NCI-H1417 treated with DMSO at 0.1 percent for 48 hours (cell line): ENCODE data around the gene KIAA0753.

Experiments
- DNase-seq: peaks from one replicate; lab custom pipeline; 2025; lab: John Stamatoyannopoulos, UW

KIAA0753 gene

DNA sequence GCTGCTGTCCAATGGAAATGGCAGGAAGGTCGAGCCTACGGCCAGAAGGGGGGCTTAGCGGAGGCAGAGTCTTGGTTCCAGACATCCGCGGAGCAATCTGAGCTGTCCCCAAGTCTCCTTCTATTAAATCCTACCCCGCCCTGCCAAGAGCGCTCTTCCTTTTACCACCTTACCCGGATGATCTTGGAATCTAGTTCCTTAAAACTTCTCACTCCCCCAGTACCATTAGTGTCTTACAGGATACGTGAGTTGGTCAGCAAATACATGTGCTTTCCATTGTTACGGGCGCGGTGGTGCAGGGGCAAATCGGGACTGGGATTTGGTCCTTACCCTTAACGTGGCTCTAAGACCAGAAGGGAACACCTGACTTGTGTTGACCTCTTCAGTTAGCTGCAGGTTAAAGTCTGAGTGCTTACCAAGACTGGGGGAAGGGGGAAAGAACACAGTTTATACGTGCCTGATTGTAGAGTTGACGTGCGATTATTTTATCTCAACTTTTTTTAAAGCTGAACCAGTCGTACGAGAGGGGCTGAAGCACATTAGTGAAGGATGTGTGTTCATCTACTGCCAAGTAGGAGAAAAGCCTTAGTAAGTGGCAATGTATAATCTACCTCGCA, 844 bp upstream of the KIAA0753 start:
- no peak for DNase-seq

GRCh38 chr17:6639586-6640535, 650 bp downstream of the KIAA0753 start:
- DNase-seq = no peak

DNA sequence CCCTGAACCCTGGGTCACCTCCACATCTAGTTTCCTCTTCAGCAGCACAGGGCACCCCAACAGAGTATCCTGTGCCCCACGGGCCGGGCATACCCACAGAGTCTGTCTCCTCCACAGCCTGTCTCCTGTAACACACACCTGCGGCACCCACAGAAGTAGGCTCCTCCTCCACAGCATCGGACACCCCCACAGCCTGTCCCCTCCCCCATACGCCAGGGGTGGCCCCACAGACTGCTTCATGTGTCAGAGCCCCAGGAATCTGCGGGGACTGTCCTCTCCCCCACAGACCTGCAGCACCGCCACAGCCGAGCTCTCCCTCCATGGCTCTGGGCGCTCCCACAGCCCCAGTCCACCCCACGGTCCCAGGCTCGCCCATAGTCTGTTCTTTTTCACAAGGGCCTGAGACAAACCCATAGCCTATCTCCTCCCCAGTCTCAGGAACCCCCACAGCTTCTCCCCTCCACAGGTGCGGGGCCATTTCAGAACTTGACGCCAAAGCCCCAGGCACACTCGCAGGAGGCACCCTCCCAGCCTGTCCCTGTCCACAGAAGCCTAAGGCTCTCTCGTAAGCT, 1.4 kb downstream of the KIAA0753 start:
- DNase-seq = no peak

DNA sequence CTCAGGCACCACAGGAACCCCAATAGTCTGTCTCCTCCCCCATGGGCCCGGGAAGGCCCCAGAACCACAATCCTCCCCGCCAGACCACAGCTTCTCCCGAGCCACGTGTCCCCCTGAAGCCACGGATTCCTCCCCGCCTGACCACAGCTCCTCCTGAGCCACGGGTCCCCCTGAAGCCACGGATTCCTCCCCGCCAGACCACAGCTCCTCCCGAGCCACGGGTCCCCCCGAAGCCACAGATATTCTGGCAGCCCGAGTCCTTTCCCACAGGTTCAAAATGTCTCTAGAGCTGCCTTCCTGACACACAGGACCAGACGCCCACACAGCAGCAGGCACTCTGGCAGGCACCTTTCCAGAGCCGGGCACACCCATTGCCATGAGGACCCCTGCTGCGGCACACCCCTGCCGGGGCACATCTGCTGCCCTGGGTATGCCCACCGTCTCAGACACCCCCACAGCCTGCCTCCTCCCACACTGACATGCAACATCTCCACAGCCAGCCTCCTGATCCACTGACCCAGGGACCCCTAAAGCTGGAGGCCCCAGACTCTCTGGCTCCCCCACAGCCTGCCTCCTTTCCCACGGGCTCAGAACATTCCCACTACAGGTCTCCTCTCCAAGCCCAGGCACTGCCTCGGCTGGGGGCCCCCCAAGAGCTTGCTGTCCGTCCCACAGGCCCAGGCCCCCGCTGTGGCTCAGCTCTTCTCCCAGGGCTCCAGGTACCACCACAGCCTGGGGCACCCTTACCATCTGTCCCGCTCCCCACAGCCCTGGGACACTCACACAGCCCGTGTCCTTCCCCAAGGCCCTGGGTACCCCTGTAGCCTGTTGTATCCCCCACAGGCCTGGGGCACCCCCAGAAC, 2.2 kb downstream of the KIAA0753 start:
- DNase-seq = no peak

- no peak for DNase-seq
These were observed 3.1 kb downstream of the KIAA0753 start for GRCh38 chr17:6637458-6637840.

- no peak for DNase-seq
These were observed 3.7 kb downstream of the KIAA0753 start for GRCh38 chr17:6636616-6637457.

- no peak for DNase-seq
These were observed 4.4 kb downstream of the KIAA0753 start for GRCh38 chr17:6636105-6636504.

- no peak for DNase-seq
These were observed 7.2 kb downstream of the KIAA0753 start for GRCh38 chr17:6633263-6633662.

DNA sequence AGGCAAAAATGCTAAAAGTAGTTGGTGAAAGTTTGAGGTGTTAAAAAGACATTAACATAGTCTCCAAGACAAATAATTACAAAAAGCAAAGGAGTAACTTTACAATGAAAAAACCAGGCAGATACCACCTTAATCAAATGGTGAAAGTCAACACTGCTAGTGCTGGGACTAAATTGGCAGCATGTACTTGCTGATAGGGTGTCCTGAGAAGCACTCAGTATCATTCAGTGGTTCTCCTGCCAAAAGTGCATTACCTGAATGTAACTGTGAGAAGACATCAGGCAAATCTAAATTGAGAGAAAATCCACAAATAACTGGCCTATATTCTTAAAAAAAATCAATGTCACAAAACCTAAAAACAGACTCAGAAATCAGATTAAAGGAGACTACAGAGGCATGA, 8.0 kb downstream of the KIAA0753 start:
- DNase-seq = no peak

GRCh38 chr17:6630390-6630789, 10.1 kb downstream of the KIAA0753 start:
- no peak for DNase-seq

GRCh38 chr17:6627019-6627418, 13.5 kb downstream of the KIAA0753 start:
- no peak for DNase-seq

GRCh38 chr17:6626616-6627015, 13.9 kb downstream of the KIAA0753 start:
- DNase-seq = no peak

DNA sequence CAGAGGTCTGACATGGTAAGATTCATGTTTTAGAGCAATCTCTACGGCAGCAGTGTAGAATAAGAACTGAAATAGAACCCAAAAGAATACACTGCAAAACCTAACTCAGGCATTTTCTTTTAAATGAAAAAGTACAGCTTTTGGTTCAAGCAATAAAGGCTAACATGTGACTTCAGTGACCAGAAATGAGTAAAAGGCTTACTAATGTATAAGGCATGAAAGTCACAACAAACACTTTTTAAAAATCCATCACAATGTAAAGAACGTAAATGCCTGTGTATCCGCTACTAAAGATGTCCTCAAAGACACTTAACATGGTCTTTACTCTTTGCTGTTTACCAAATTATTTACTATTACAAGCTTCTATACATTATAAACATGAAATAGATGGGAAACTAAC, 16.6 kb downstream of the KIAA0753 start:
- no peak for DNase-seq

DNA sequence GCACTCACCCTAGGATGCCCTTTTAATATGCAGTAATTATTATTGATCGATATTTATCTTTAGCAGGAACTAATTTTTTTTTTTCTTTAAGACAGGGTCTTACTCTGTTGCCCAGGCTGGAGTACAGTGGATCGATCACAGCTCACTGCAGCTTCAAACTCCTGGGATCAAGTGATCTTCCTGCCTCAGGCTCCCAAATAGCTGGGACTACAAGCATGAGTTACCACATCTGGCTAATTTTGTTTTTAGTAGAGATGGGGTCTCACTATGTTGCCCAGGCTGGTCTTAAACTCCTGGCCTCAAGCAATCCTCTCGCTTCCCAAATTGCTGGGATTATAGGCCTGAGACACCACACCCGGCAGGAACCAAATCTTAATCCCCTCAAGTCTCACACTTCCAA, 29.3 kb downstream of the KIAA0753 start:
- no peak for DNase-seq

- DNase-seq = no peak
These were observed 30.5 kb downstream of the KIAA0753 start for GRCh38 chr17:6610011-6610410.

GRCh38 chr17:6608321-6608720, 32.2 kb downstream of the KIAA0753 start:
- DNase-seq = no peak

GRCh38 chr17:6605142-6605541, 35.4 kb downstream of the KIAA0753 start:
- no peak for DNase-seq

- DNase-seq = no peak
These were observed 36.7 kb downstream of the KIAA0753 start for GRCh38 chr17:6603744-6604325.

- DNase-seq = no peak
These were observed 38.4 kb downstream of the KIAA0753 start for GRCh38 chr17:6602141-6602540.

GRCh38 chr17:6599364-6599763, 41.1 kb downstream of the KIAA0753 start:
- DNase-seq = no peak

DNA sequence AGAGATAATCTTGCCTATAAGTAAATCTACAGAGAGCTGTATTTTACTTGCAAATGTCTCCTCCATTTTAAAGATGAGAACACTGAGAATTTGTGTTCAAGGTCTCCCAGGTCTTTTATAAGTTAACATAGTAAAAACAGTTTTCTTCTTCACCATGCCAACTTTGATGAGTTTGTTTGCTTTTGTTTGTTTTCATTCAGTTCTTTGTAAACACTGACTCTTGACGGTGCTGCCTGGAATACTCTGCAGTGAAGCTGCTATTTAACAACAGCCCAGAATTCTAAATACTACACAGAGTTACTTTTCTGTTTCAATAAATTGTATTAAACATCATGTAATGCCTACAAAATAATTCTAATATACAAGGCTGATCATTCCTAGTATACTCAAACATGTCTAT, 42.8 kb downstream of the KIAA0753 start:
- DNase-seq = no peak
